Right lobe of liver (tissue), 4 donors: ENCODE results near the gene NPEPL1.

ENCODE experiments used
- POLR2A ChIP-seq: fragments of 450-650 bp; IDR thresholded peaks from one replicate; pipeline ENCODE4 v1.6.1; 2017; ENCODE audit warnings: antibody characterized with exemption, mild to moderate bottlenecking
- TF ChIP-seq, protein P1 (sequence below), 4 donors: fragments of 200-600 bp in 3 of 4; fragments of 450-650 bp in 1 of 4; IDR thresholded peaks; one replicate each; pipeline versions ENCODE4 v1.5.1 to v1.8.0; 2016 to 2022; ENCODE audit warnings: antibody characterized with exemption in 4 of 4, mild to moderate bottlenecking in 2 of 4
- donor health status: DM: no; HTN: no; CAD: no.
- donor health status: DM: no; HTN: no; CAD: no.
- donor health status: DM: no; HTN: yes; CAD: no.

DNA sequence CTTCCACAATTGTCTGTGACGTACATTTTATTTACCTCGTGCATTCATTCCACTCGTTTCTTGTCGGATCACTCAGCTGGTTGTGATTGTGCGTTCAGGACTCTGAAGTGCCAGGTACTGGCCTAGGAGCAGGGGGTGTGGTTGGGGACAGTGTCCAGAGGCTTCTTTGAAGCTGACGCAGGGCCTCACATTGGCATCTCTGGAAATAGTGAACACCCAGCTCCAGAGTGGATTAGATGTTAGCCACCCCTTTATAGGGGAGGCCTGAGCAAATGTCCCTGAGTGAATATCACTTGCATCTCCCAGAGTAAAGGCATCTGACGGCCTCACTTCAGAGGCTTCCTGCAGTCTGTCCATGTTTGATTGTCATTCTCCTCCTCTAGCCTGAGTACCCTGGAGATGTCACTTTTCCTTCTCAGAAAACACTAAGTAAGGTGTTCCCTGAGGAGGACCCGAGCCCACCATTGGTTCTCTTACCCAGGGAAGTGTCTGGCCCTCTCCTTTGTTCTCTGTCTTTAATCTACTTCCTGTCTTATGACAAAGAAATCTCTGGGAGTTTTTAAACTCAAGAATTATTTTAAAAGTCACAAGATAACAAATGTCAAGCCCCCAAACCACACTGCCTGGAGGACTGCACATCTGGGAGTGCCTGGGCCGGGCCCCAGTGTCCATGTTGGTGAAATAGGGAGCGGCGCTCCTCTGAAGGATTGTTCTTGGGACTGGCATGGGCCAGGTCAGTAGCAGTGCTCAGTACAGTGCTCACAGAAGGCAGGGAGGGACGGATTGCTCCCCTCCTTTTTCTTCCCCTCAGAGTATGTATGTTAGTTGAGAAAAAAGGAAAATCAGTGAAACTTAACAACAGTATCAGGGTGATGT, 30.8 kb upstream of the NPEPL1 start:
- TF ChIP-seq, protein P1, sequence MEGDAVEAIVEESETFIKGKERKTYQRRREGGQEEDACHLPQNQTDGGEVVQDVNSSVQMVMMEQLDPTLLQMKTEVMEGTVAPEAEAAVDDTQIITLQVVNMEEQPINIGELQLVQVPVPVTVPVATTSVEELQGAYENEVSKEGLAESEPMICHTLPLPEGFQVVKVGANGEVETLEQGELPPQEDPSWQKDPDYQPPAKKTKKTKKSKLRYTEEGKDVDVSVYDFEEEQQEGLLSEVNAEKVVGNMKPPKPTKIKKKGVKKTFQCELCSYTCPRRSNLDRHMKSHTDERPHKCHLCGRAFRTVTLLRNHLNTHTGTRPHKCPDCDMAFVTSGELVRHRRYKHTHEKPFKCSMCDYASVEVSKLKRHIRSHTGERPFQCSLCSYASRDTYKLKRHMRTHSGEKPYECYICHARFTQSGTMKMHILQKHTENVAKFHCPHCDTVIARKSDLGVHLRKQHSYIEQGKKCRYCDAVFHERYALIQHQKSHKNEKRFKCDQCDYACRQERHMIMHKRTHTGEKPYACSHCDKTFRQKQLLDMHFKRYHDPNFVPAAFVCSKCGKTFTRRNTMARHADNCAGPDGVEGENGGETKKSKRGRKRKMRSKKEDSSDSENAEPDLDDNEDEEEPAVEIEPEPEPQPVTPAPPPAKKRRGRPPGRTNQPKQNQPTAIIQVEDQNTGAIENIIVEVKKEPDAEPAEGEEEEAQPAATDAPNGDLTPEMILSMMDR (IDR thresholded peaks at IDR 0.05): no peak
- TF ChIP-seq POLR2A: no peak
